ENCODE results near the gene TRAPPC10. TPM values are rescaled to one million over a fixed set of nuclear protein-coding genes. Genes with fewer than 3 reads are reported as not detected.

The TRAPPC10 gene
- total RNA-seq, 2 donors from 2014 or later, result 36.8 to 40.1 TPM

DNA sequence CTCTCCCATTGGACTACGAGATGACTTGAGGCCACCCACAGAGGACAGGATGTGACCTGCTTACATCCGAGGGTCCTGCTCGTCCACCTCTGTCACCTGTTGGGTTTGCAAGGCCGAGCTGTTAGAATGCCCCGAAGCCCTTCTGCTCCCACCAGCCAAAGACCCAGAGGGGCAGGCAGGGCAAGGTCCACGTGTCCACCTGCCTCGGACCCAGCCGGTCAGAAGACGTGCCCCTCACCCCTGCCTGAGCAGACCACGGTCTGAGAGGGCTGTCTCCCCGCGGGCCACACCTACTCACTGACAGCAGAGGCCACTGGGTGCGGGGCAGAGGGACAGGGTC lies 30.3 kb upstream of the TRAPPC10 start:
- Histone ChIP-seq H3K27ac (ENCODE audit: low read depth, low read length) (no peak overlapping the region), H3K9ac (ENCODE audit: extremely low read depth, low read length, poor library complexity, severe bottlenecking) (no peak overlapping the region), H3K4me3 (ENCODE audit: low read length) (no peak overlapping the region), H3K36me3 (ENCODE audit: control insufficient read depth, insufficient read depth, low read length) (peaks cover 22% of the 10 kb centered on the region), H3K9me3 (ENCODE audit: control insufficient read depth, low read length) (no peaks in the 10 kb centered on the region), H3K4me1 (ENCODE audit: control insufficient read depth, insufficient read depth, low read length) (no peaks in the 10 kb centered on the region), H3K27me3 (ENCODE audit: control insufficient read depth, insufficient read depth, low read length, poor library complexity, severe bottlenecking) (no peaks in the 10 kb centered on the region)
- H3K36me3 Mint-ChIP-seq (ENCODE audit: low read depth), result peaks cover 28% of the 10 kb centered on the region
- 74 to 87% methylated on average over 6 to 13 of the region's 13 CpGs for WGBS, 2 experiments (ENCODE audit: insufficient coverage in 1 of 2, insufficient read length in 1 of 2)
- H3K27ac Mint-ChIP-seq, result no peak overlapping the region
- no peaks in the 10 kb centered on the region for H3K9me3 Mint-ChIP-seq
- peak; percentile 70 for DNase-seq
- no peak for TF ChIP-seq CTCF (conservative IDR thresholded peaks at IDR 0.05)
- peaks cover 4% of the 10 kb centered on the region for H3K4me1 Mint-ChIP-seq
- no peak overlapping the region for H3K4me3 Mint-ChIP-seq
- no peaks in the 10 kb centered on the region for H3K27me3 Mint-ChIP-seq (ENCODE audit: insufficient read depth)

- no peaks in the 10 kb centered on the region for H3K4me1 ChIP-seq (ENCODE audit: control insufficient read depth, insufficient read depth, low read length)
- H3K36me3 ChIP-seq (ENCODE audit: control insufficient read depth, insufficient read depth, low read length), result peaks cover 18% of the 10 kb centered on the region
- H3K4me1 Mint-ChIP-seq, result peaks cover 4% of the 10 kb centered on the region
- H3K27me3 ChIP-seq (ENCODE audit: control insufficient read depth, insufficient read depth, low read length, poor library complexity, severe bottlenecking), result no peaks in the 10 kb centered on the region
- no peak for DNase-seq
- H3K27me3 Mint-ChIP-seq (ENCODE audit: insufficient read depth), result no peaks in the 10 kb centered on the region
- H3K9ac ChIP-seq (ENCODE audit: extremely low read depth, low read length, poor library complexity, severe bottlenecking), result no peak overlapping the region
- no peak overlapping the region for H3K4me3 ChIP-seq (ENCODE audit: low read length)
- 96 to 99% methylated on average over 22 to 32 of the region's 32 CpGs for WGBS, 2 experiments (ENCODE audit: insufficient coverage in 1 of 2, insufficient read length in 1 of 2)
- no peaks in the 10 kb centered on the region for H3K9me3 Mint-ChIP-seq
- no peak overlapping the region for H3K27ac Mint-ChIP-seq
- H3K9me3 ChIP-seq (ENCODE audit: control insufficient read depth, low read length), result no peaks in the 10 kb centered on the region
- H3K4me3 Mint-ChIP-seq, result no peak overlapping the region
- no peak overlapping the region for H3K27ac ChIP-seq (ENCODE audit: low read depth, low read length)
- no peak for TF ChIP-seq CTCF (conservative IDR thresholded peaks at IDR 0.05)
- peaks cover 22% of the 10 kb centered on the region for H3K36me3 Mint-ChIP-seq (ENCODE audit: low read depth)
Observed at GRCh38 chr21:43982489-43983078, 29.5 kb upstream of the TRAPPC10 start.

GRCh38 chr21:43983390-43983789 lies 28.7 kb upstream of the TRAPPC10 start:
- peaks cover 14% of the 10 kb centered on the region for H3K36me3 Mint-ChIP-seq (ENCODE audit: low read depth)
- Histone ChIP-seq H3K9me3 (ENCODE audit: control insufficient read depth, low read length) (no peaks in the 10 kb centered on the region), H3K4me1 (ENCODE audit: control insufficient read depth, insufficient read depth, low read length) (no peaks in the 10 kb centered on the region), H3K4me3 (ENCODE audit: low read length) (no peak overlapping the region), H3K9ac (ENCODE audit: extremely low read depth, low read length, poor library complexity, severe bottlenecking) (no peak overlapping the region), H3K36me3 (ENCODE audit: control insufficient read depth, insufficient read depth, low read length) (peaks cover 12% of the 10 kb centered on the region), H3K27ac (ENCODE audit: low read depth, low read length) (no peak overlapping the region), H3K27me3 (ENCODE audit: control insufficient read depth, insufficient read depth, low read length, poor library complexity, severe bottlenecking) (no peaks in the 10 kb centered on the region)
- peak overlapping the region; percentile 55 for H3K27ac Mint-ChIP-seq
- no peak for TF ChIP-seq CTCF (conservative IDR thresholded peaks at IDR 0.05)
- H3K9me3 Mint-ChIP-seq, result no peaks in the 10 kb centered on the region
- no peak overlapping the region for H3K4me3 Mint-ChIP-seq
- peaks cover 4% of the 10 kb centered on the region for H3K4me1 Mint-ChIP-seq
- no peaks in the 10 kb centered on the region for H3K27me3 Mint-ChIP-seq (ENCODE audit: insufficient read depth)
- WGBS, 2 experiments (ENCODE audit: insufficient coverage in 1 of 2, insufficient read length in 1 of 2), result 92 to 99% methylated on average over 8 to 17 of the region's 17 CpGs
- no peak for DNase-seq

Data from endodermal cell (in vitro differentiated cells).